Measurements from ENCODE around the gene TSHZ1.
A peak's percentile ranks its signal among the peaks of the same experiment; 100 is the strongest.

TSHZ1 gene

GRCh38 chr18:75280427-75281280, 70.1 kb downstream of the TSHZ1 start:
- no peak overlapping the region for H3K4me3 ChIP-seq (ENCODE audit: control insufficient read depth, low read depth, low read length)
- DNase-seq (ENCODE audit: low read depth), result peak; percentile 18
- TF ChIP-seq CTCF (conservative IDR thresholded peaks at IDR 0.05; ENCODE audit: control insufficient read depth, insufficient read depth, low read depth, low read length), result no peak

- no peak for TF ChIP-seq CTCF (conservative IDR thresholded peaks at IDR 0.05; ENCODE audit: control insufficient read depth, insufficient read depth, low read depth, low read length)
- no peak for DNase-seq (ENCODE audit: low read depth)
- no peak overlapping the region for H3K4me3 ChIP-seq (ENCODE audit: control insufficient read depth, low read depth, low read length)
Measured at GRCh38 chr18:75282746-75283145, 72.1 kb downstream of the TSHZ1 start.

GRCh38 chr18:75283731-75284130, 73.1 kb downstream of the TSHZ1 start:
- no peak for DNase-seq (ENCODE audit: low read depth)
- no peak overlapping the region for H3K4me3 ChIP-seq (ENCODE audit: control insufficient read depth, low read depth, low read length)
- no peak for TF ChIP-seq CTCF (conservative IDR thresholded peaks at IDR 0.05; ENCODE audit: control insufficient read depth, insufficient read depth, low read depth, low read length)

- TF ChIP-seq CTCF (conservative IDR thresholded peaks at IDR 0.05; ENCODE audit: control insufficient read depth, insufficient read depth, low read depth, low read length), result no peak
- DNase-seq (ENCODE audit: low read depth), result no peak
- H3K4me3 ChIP-seq (ENCODE audit: control insufficient read depth, low read depth, low read length), result no peak overlapping the region
Measured at GRCh38 chr18:75284566-75284965, 74.0 kb downstream of the TSHZ1 start.

GRCh38 chr18:75285876-75286275, 75.3 kb downstream of the TSHZ1 start:
- no peak for TF ChIP-seq CTCF (conservative IDR thresholded peaks at IDR 0.05; ENCODE audit: control insufficient read depth, insufficient read depth, low read depth, low read length)
- no peak overlapping the region for H3K4me3 ChIP-seq (ENCODE audit: control insufficient read depth, low read depth, low read length)
- no peak for DNase-seq (ENCODE audit: low read depth)

GRCh38 chr18:75287006-75287405, 76.4 kb downstream of the TSHZ1 start:
- no peak for TF ChIP-seq CTCF (conservative IDR thresholded peaks at IDR 0.05; ENCODE audit: control insufficient read depth, insufficient read depth, low read depth, low read length)
- no peak overlapping the region for H3K4me3 ChIP-seq (ENCODE audit: control insufficient read depth, low read depth, low read length)
- DNase-seq (ENCODE audit: low read depth), result no peak

Measured in fibroblast of mammary gland (primary cell).